ENCODE data around the gene BSN. TPM values are rescaled to one million over a fixed set of nuclear protein-coding genes. Genes with fewer than 3 reads are reported as not detected.

BSN gene
- total and polyA plus RNA-seq, 2 donors (not counting 3 experiments of a cell fraction or from before 2014, with no cell fraction given) = 0.04 to 0.27 TPM

GRCh38 chr3:49518441-49518840 is 35.8 kb upstream of the BSN start:
- ChIA-PET CTCF (interaction anchor here (0.6 to 0.9 kb wide), 2 partner anchors 9 to 21 kb away, joined by 3 read pairs; no protein-coding TSS in a partner anchor), POLR2A (no interaction called here)
- FAIRE-seq (no peak), DNase-seq (ENCODE audit: low read depth, low spot score) (no peak)
- dilution Hi-C loops (cut with MboI; ENCODE audit: extremely low pct_ligation_motif_present, low sequenced_read_pairs) = no loop called here
- Histone ChIP-seq H3K9me3 (replicated peaks; ENCODE audit: control insufficient read depth, insufficient read depth, low read length) (no peaks in the 10 kb centered on the region), H3K4me2 (ENCODE audit: insufficient read depth, low read length) (no peak overlapping the region), H3K4me1 (ENCODE audit: control insufficient read depth, extremely low read depth, insufficient read depth, low read length) (no peaks in the 10 kb centered on the region), H3K9me1 (replicated peaks; ENCODE audit: control insufficient read depth, extremely low read depth, insufficient read depth, low read length) (no peaks in the 10 kb centered on the region), H3K9ac (replicated peaks; ENCODE audit: extremely low read depth, insufficient read depth, low read length) (no peak overlapping the region), H3K27ac (ENCODE audit: insufficient read depth, low read depth, low read length) (no peak overlapping the region), H4K20me1 (replicated peaks; ENCODE audit: control insufficient read depth, extremely low read depth, insufficient read depth, low read length) (peaks cover 2% of the 10 kb centered on the region), H3K4me3 (replicated peaks in 1 of 3; ENCODE audit: insufficient read depth in 1 of 3, low read depth in 1 of 3, low read length in 3 of 3) (no peak overlapping the region), H3K27me3 (ENCODE audit: control insufficient read depth in 2 of 2, insufficient read depth in 2 of 2, low read length in 2 of 2) (no peaks in the 10 kb centered on the region), H3K79me2 (ENCODE audit: control insufficient read depth, insufficient read depth, low read length) (no peaks in the 10 kb centered on the region), H3K36me3 (ENCODE audit: control insufficient read depth in 2 of 2, extremely low read depth in 1 of 2, insufficient read depth in 2 of 2, low read length in 2 of 2) (peaks cover 2 to 7% of the 10 kb centered on the region in 2 experiments), H2AFZ (ENCODE audit: low read depth, low read length) (no peak overlapping the region)
- TF ChIP-seq POLR2AphosphoS5 (IDR thresholded peaks at IDR 0.05; ENCODE audit: insufficient read depth, low read depth, low read length) (no peak), MYC (IDR thresholded peaks at IDR 0.05; ENCODE audit: low read depth, low read length) (no peak), JUN (IDR thresholded peaks at IDR 0.05; ENCODE audit: borderline replicate concordance, insufficient read depth, insufficient read length, low read depth) (no peak), GATA2 (IDR thresholded peaks at IDR 0.05; ENCODE audit: insufficient read depth, insufficient read length, low read depth, low read length) (no peak), FOS (IDR thresholded peaks at IDR 0.05; ENCODE audit: borderline replicate concordance, insufficient read depth, low read length) (no peak), POLR2A (IDR thresholded peaks at IDR 0.05; ENCODE audit: low read depth, low read length) (no peak)
- BruUV-seq (replicated peaks) = no TSS peak
- intact Hi-C loops (cut with micrococcal nuclease) = no loop called here

GRCh38 chr3:49519296-49519695 is 35.0 kb upstream of the BSN start:
- no peaks in the 10 kb centered on the region for H3K27me3 ChIP-seq (ENCODE audit: control insufficient read depth in 2 of 2, insufficient read depth in 2 of 2, low read length in 2 of 2)
- H3K4me2 ChIP-seq (ENCODE audit: insufficient read depth, low read length) = no peak overlapping the region
- no TSS peak for BruUV-seq (replicated peaks)
- no peaks in the 10 kb centered on the region for H3K9me3 ChIP-seq (replicated peaks; ENCODE audit: control insufficient read depth, insufficient read depth, low read length)
- H4K20me1 ChIP-seq (replicated peaks; ENCODE audit: control insufficient read depth, extremely low read depth, insufficient read depth, low read length) = peaks cover 2% of the 10 kb centered on the region
- ChIA-PET CTCF (interaction anchor here (2.9 kb wide), 1 partner anchor 20 kb away, joined by 11 read pairs; no protein-coding TSS in a partner anchor), POLR2A (interaction anchor here (0.6 kb wide), 1 partner anchor 442 kb away, joined by 8 read pairs; no protein-coding TSS in a partner anchor)
- H3K4me1 ChIP-seq (ENCODE audit: control insufficient read depth, extremely low read depth, insufficient read depth, low read length) = no peaks in the 10 kb centered on the region
- H3K4me3 ChIP-seq (replicated peaks in 1 of 3; ENCODE audit: insufficient read depth in 1 of 3, low read depth in 1 of 3, low read length in 3 of 3) = no peak overlapping the region
- DNase-seq (ENCODE audit: low read depth, low spot score) (no peak), FAIRE-seq (peak; percentile 62)
- H3K27ac ChIP-seq (ENCODE audit: insufficient read depth, low read depth, low read length) = no peak overlapping the region
- H2AFZ ChIP-seq (ENCODE audit: low read depth, low read length) = no peak overlapping the region
- H3K9ac ChIP-seq (replicated peaks; ENCODE audit: extremely low read depth, insufficient read depth, low read length) = no peak overlapping the region
- dilution Hi-C loops (cut with MboI; ENCODE audit: extremely low pct_ligation_motif_present, low sequenced_read_pairs) (no loop called here), intact Hi-C loops (cut with micrococcal nuclease) (no loop called here)
- H3K9me1 ChIP-seq (replicated peaks; ENCODE audit: control insufficient read depth, extremely low read depth, insufficient read depth, low read length) = no peaks in the 10 kb centered on the region
- TF ChIP-seq MAX (IDR thresholded peaks at IDR 0.05; ENCODE audit: insufficient read depth, insufficient read length) (no peak), EZH2 (IDR thresholded peaks at IDR 0.05; ENCODE audit: borderline replicate concordance, low read depth, low read length, severe bottlenecking) (no peak), MYC (IDR thresholded peaks at IDR 0.05; ENCODE audit: low read depth, low read length) (no peak), CTCF (IDR thresholded peaks at IDR 0.05; ENCODE audit: extremely low read depth in 1 of 2, insufficient read depth in 1 of 2, low read depth in 1 of 2, low read length in 2 of 2) (no peak), FOS (IDR thresholded peaks at IDR 0.05; ENCODE audit: borderline replicate concordance, insufficient read depth, low read length) (no peak), POLR2AphosphoS5 (IDR thresholded peaks at IDR 0.05; ENCODE audit: insufficient read depth, low read depth, low read length) (no peak), POLR2A (IDR thresholded peaks at IDR 0.05; ENCODE audit: low read depth, low read length) (no peak), JUN (IDR thresholded peaks at IDR 0.05; ENCODE audit: borderline replicate concordance, insufficient read depth, insufficient read length, low read depth) (no peak), GATA2 (IDR thresholded peaks at IDR 0.05; ENCODE audit: insufficient read depth, insufficient read length, low read depth, low read length) (no peak)
- no peaks in the 10 kb centered on the region for H3K79me2 ChIP-seq (ENCODE audit: control insufficient read depth, insufficient read depth, low read length)
- H3K36me3 ChIP-seq (ENCODE audit: control insufficient read depth in 2 of 2, extremely low read depth in 1 of 2, insufficient read depth in 2 of 2, low read length in 2 of 2) = peaks cover 0 to 10% of the 10 kb centered on the region in 2 experiments

Data from endothelial cell of umbilical vein (primary cell).